K562 (cell line): ENCODE measurements around the gene KISS1. TPM values are rescaled to one million over a fixed set of nuclear protein-coding genes. Genes with fewer than 3 reads are reported as not detected.

ENCODE experiments used
- ATAC-seq: fragments of 200-7000 bp; cut with Tn5 transposase; 3 replicates; pipeline ENCODE4 v1.9.1; 2020; ENCODE audit warnings: moderate library complexity
- BruUV-seq: library from RNA; stranded (reverse); fragments of 400-500 nt; replicated peaks from 2 replicates; lab custom pipeline; 2021; lab: Mats Ljungman, UMichigan
- CTCF ChIA-PET: fragments of 300-600 bp; formaldehyde crosslinking; extraction: SDS; loops from one replicate; lab custom pipeline; 2021; ENCODE audit warnings: low intra/inter-chr PET ratio; lab: Yijun Ruan, JAX
- POLR2A ChIA-PET: fragments of 300-600, 350-650 bp; sonication (Branson Sonifier 250); formaldehyde crosslinking; extraction: SDS; loops from one replicate; lab custom pipeline; 2021; ENCODE audit warnings: antibody characterized with exemption, inconsistent platforms; lab: Yijun Ruan, JAX
- DNase-seq, 4 experiments: peaks; one replicate each; pipeline versions ENCODE4 v3.0.0 to v3.0.0-alpha.2; 2011 to 2018; ENCODE audit warnings: low spot score in 3 of 4, mixed read lengths in 3 of 4; ENCODE audit errors: extremely low read depth in 1 of 4
- FAIRE-seq: peaks from 2 replicates; lab custom pipeline; 2011; peaks lifted over from hg19 to GRCh38; lab: Jason Lieb, UNC
- H2AFZ ChIP-seq: 2 replicates; pipeline ENCODE4 v1.6.0; 2011; ENCODE audit warnings: low read depth, low read length, control low read depth, inconsistent platforms
- H3K27ac ChIP-seq: fragments of 200-600 bp; 3 replicates; pipeline ENCODE4 v1.8.0; 2011; ENCODE audit warnings: low read depth, mild to moderate bottlenecking, control low read depth, inconsistent platforms, low read length, moderate library complexity, mixed read lengths; ENCODE audit errors: extremely low read depth
- H3K27me3 ChIP-seq, 2 experiments: fragments of 300-600 bp in 1 of 2; 2 replicates in 1 of 2; 3 replicates in 1 of 2; pipeline versions ENCODE4 v1.6.0 to v1.8.0; 2011; ENCODE audit warnings: inconsistent platforms in 2 of 2, low read length in 2 of 2, mild to moderate bottlenecking in 1 of 2, mixed read lengths in 1 of 2, moderate library complexity in 1 of 2; ENCODE audit not compliant: control insufficient read depth in 2 of 2, insufficient read depth in 2 of 2
- H3K36me3 ChIP-seq: fragments of 300-600 bp; 3 replicates; pipeline ENCODE4 v1.8.0; 2011; ENCODE audit warnings: mild to moderate bottlenecking, low read length, inconsistent platforms; ENCODE audit not compliant: control insufficient read depth, insufficient read depth
- H3K4me1 ChIP-seq, 2 experiments: fragments of 200-600 bp in 1 of 2; replicated peaks in 1 of 2; 2 replicates in 1 of 2; 3 replicates in 1 of 2; pipeline versions ENCODE4 v1.5.1 to v1.8.0; 2011; ENCODE audit warnings: inconsistent platforms in 2 of 2, low read length in 2 of 2, mild to moderate bottlenecking in 1 of 2, mixed read lengths in 1 of 2, moderate library complexity in 1 of 2; ENCODE audit not compliant: control insufficient read depth in 2 of 2, insufficient read depth in 2 of 2
- H3K4me2 ChIP-seq: 2 replicates; pipeline ENCODE4 v1.6.1; 2011; ENCODE audit warnings: low read length, control low read depth, inconsistent platforms, mixed read lengths; ENCODE audit not compliant: insufficient read depth
- H3K4me3 ChIP-seq: fragments of 200-600 bp; sonication (generic), shearing (Covaris generic); 2 replicates; pipeline ENCODE4 v1.5.1; 2016; ENCODE audit warnings: control low read depth, inconsistent platforms
- H3K79me2 ChIP-seq: fragments of 200-600 bp; 3 replicates; pipeline ENCODE4 v1.8.0; 2011; ENCODE audit warnings: low read length, inconsistent platforms; ENCODE audit not compliant: control insufficient read depth, insufficient read depth
- H3K9ac ChIP-seq, 2 experiments: 2 replicates each; pipeline versions ENCODE4 v1.6.0 to v1.6.1; 2011; ENCODE audit warnings: low read depth in 2 of 2, low read length in 2 of 2, control low read depth in 1 of 2, inconsistent platforms in 1 of 2, mild to moderate bottlenecking in 1 of 2, mixed read lengths in 1 of 2; ENCODE audit not compliant: insufficient read depth in 1 of 2
- H3K9me1 ChIP-seq: one replicate; pipeline ENCODE4 v1.6.0; 2011; ENCODE audit warnings: inconsistent platforms, mild to moderate bottlenecking, low read length, moderate library complexity; ENCODE audit not compliant: control insufficient read depth, insufficient read depth
- H3K9me3 ChIP-seq: replicated peaks from 2 replicates; pipeline ENCODE4 v1.5.1; 2011; ENCODE audit warnings: low read depth, low read length, inconsistent platforms; ENCODE audit not compliant: control insufficient read depth, insufficient read depth
- H4K20me1 ChIP-seq: replicated peaks from 2 replicates; pipeline ENCODE4 v1.6.1; 2011; ENCODE audit warnings: low read length, inconsistent platforms, mixed read lengths; ENCODE audit not compliant: control insufficient read depth, insufficient read depth
- ADNP ChIP-seq: fragments of 200-800 bp; sonication (Bioruptor generic); IDR thresholded peaks from 2 replicates; pipeline ENCODE4 v1.6.1; 2016; ENCODE audit warnings: missing genetic modification characterization, missing compliant biosample characterization
- BRCA1 ChIP-seq, 2 experiments: fragments of 450-650 bp in 1 of 2; sonication (generic) in 1 of 2; formaldehyde crosslinking in 1 of 2; IDR thresholded peaks; 2 replicates each; pipeline versions ENCODE4 v1.5.0 to v1.6.1; 2017 to 2020; ENCODE audit warnings: mild to moderate bottlenecking in 1 of 2, missing genetic modification reagents in 1 of 2
- CREM ChIP-seq: IDR thresholded peaks from 2 replicates; pipeline ENCODE4 v1.6.1; 2014; ENCODE audit warnings: antibody characterized with exemption, low read depth
- DNMT1 ChIP-seq: fragments of 450-650 bp; IDR thresholded peaks from 2 replicates; pipeline ENCODE4 v1.6.1; 2016; ENCODE audit warnings: antibody characterized with exemption, mild to moderate bottlenecking
- EP400 ChIP-seq: fragments of 450-650 bp; IDR thresholded peaks from 2 replicates; pipeline ENCODE4 v1.6.1; 2017; ENCODE audit warnings: antibody characterized with exemption, mild to moderate bottlenecking, moderate library complexity
- HMGN3 ChIP-seq: IDR thresholded peaks from 2 replicates; pipeline ENCODE4 v1.6.1; 2011; ENCODE audit warnings: borderline replicate concordance, low read depth, mild to moderate bottlenecking, mixed read lengths, low read length; ENCODE audit not compliant: insufficient read length; ENCODE audit errors: extremely low read depth
- HNRNPUL1 ChIP-seq: fragments of 200-400 bp; formaldehyde crosslinking; IDR thresholded peaks from 2 replicates; pipeline ENCODE4 v1.6.1; 2017; ENCODE audit warnings: low read length
- JUND ChIP-seq, 2 experiments: IDR thresholded peaks; 2 replicates in 1 of 2; 3 replicates in 1 of 2; pipeline ENCODE4 v1.6.1; 2011; ENCODE audit warnings: borderline replicate concordance in 2 of 2, low read depth in 2 of 2, low read length in 2 of 2, improper control_type of control experiment in 1 of 2, missing biosample characterization in 1 of 2, missing genetic modification characterization in 1 of 2, missing genetic modification reagents in 1 of 2
- MAFG ChIP-seq: fragments of 450-650 bp; conservative IDR thresholded peaks from 2 replicates; pipeline ENCODE4 v1.6.1; 2016; ENCODE audit warnings: missing genetic modification characterization, missing compliant biosample characterization
- PHTF2 ChIP-seq: fragments of 250-450 bp; sonication (Bioruptor Pico); IDR thresholded peaks from 2 replicates; pipeline ENCODE4 v1.5.0; 2021; ENCODE audit warnings: mild to moderate bottlenecking
- STAT5B ChIP-seq: fragments of 250-450 bp; sonication (Bioruptor Pico); IDR thresholded peaks from 2 replicates; pipeline ENCODE4 v1.8.0; 2021; ENCODE audit warnings: mild to moderate bottlenecking, inconsistent platforms
- ZNF133 ChIP-seq: fragments of 250-450 bp; sonication (Bioruptor Pico); IDR thresholded peaks from 2 replicates; pipeline ENCODE4 v1.4.0; 2020; ENCODE audit warnings: mild to moderate bottlenecking
- ZNF174 ChIP-seq: fragments of 250-450 bp; sonication (Bioruptor Pico); IDR thresholded peaks from 2 replicates; pipeline ENCODE4 v1.4.0; 2020; ENCODE audit warnings: mild to moderate bottlenecking
- ZNF197 ChIP-seq: fragments of 200-800 bp; sonication (Bioruptor generic); IDR thresholded peaks from 2 replicates; pipeline ENCODE4 v1.6.1; 2016; ENCODE audit warnings: low read depth, missing genetic modification characterization, missing compliant biosample characterization
- ZNF316 ChIP-seq: fragments of 450-650 bp; IDR thresholded peaks from 2 replicates; pipeline ENCODE4 v1.6.1; 2016
- ZNF561 ChIP-seq: fragments of 450-650 bp; formaldehyde crosslinking; conservative IDR thresholded peaks from 2 replicates; pipeline ENCODE4 v1.4.0; 2020; ENCODE audit warnings: mild to moderate bottlenecking, moderate library complexity
- WGBS: fragments of 100-300 bp; shearing (Covaris generic); methylation state at CpG from one replicate; pipeline ENCODE4 v1.1.6; 2016; ENCODE audit warnings: low coverage, mixed read lengths; ENCODE audit not compliant: insufficient coverage; ENCODE audit errors: missing lambda C conversion rate; 5-methylcytosine and 5-hydroxymethylcytosine counted together
- in situ Hi-C: fragments of 300-500 bp; cut with MboI; formaldehyde crosslinking; loops from 4 replicates; pipeline ENCODE4 v1.15.0; 2018; ENCODE audit warnings: inconsistent platforms, mixed read lengths
- intact Hi-C: fragments of 100-400 bp; cut with micrococcal nuclease; formaldehyde crosslinking; loops from 2 replicates; pipeline ENCODE4 v1.14.2; 2022
- polyA plus RNA-seq, 8 experiments: library from polyadenylated mRNA; depleted of rRNA in 4 of 8; stranded (reverse) in 5 of 8; unstranded in 3 of 8; fragments of >200 nt; fragmentation: Nextera tagmentation in 2 of 8; fragmentation: Illumina TruSeq in 1 of 8; extraction: Ambion mirVana in 2 of 8; extraction: Trizol in 1 of 8; gene quantifications; 2 replicates each; pipeline versions ENCODE4 v1.2.1 to v1.2.3, GENCODE V29; 2011 to 2014; ENCODE audit warnings: inconsistent platforms in 1 of 8, missing spikeins in 1 of 8
- total RNA-seq, 7 experiments: library from RNA; depleted of rRNA in 6 of 7; stranded (reverse); fragments of >200 nt in 6 of 7; fragmentation: Illumina TruSeq in 2 of 7; extraction: Trizol in 2 of 7; gene quantifications; 2 replicates each; pipeline versions ENCODE4 v1.2.1 to v1.2.3, GENCODE V29; 2011 to 2021; ENCODE audit warnings: low replicate concordance in 1 of 7
- TF ChIP-seq, protein P1 (sequence below): sonication (generic); formaldehyde crosslinking; IDR thresholded peaks from 2 replicates; pipeline ENCODE4 v1.8.0; 2022; ENCODE audit warnings: mild to moderate bottlenecking, missing genetic modification reagents
- TF ChIP-seq, protein P2 (sequence below): fragments of 250-450 bp; sonication (Bioruptor Pico); IDR thresholded peaks from 2 replicates; pipeline ENCODE4 v1.5.0; 2021; ENCODE audit warnings: mild to moderate bottlenecking, moderate library complexity

Gene KISS1
- total and polyA plus RNA-seq, 9 of the 15 experiments (the other 6 are each of a cell fraction or from before 2014, with no cell fraction given): 0.31 TPM; not detected in 8

GRCh38 chr1:204204944-204205343, 8.7 kb upstream of the KISS1 start (continued):
- TF ChIP-seq CREM (no peak), ZNF561 (CRISPR knock-in tag) (no peak), ZNF316 (no peak)

DNA sequence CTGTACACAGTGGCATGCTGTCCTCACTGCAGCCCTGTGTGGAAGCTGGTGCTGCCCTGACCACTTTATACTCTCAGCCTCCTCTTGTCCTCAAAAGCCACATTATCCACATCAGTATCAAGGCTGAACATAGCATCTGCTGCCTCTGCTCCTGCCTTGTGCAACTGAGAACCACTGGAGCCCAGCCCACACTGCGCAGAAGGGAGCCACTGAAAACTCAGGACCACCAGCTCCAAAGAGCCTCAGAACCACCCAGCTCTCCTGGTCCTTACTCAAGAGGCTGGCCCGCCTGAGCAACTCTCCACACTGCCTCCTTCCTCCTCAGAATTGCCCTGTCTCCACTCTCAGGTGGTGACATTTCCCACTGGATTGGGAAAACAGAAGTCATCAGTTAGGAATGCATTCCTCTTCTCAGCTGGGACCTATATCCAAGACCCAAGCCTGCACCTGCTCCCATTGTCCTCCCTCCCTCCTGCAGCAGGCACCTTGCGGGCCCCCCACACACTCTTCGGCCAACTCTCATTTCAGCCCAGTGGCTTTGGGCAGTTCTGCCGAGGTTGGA, 7.0 kb upstream of the KISS1 start:
- BruUV-seq: no TSS peak
- Histone ChIP-seq H3K79me2 (no peaks in the 10 kb centered on the region), H3K4me2 (no peak overlapping the region), H2AFZ (no peak overlapping the region), H4K20me1 (no peaks in the 10 kb centered on the region), H3K4me3 (no peak overlapping the region), H3K27me3 (peaks cover 17 to 62% of the 10 kb centered on the region in 2 experiments), H3K9me1 (no peaks in the 10 kb centered on the region), H3K4me1 (no peaks in the 10 kb centered on the region), H3K36me3 (no peaks in the 10 kb centered on the region), H3K9ac (no peak overlapping the region), H3K9me3 (no peaks in the 10 kb centered on the region), H3K27ac (no peak overlapping the region)
- POLR2A ChIA-PET: interaction anchor here (0.6 to 0.8 kb wide), 2 partner anchors 25 to 201 kb away, joined by 3 read pairs; no protein-coding TSS in a partner anchor
- WGBS: 0% methylated on average over 5 of the region's 5 CpGs
- ATAC-seq (no peak), DNase-seq (no peak), FAIRE-seq (no peak)
- intact Hi-C loops (no loop called here), in situ Hi-C loops (no loop called here)
- CTCF ChIA-PET: no interaction called here
- TF ChIP-seq HNRNPUL1: no peak
- no peak for TF ChIP-seq STAT5B (CRISPR knock-in tag)
- no peak for TF ChIP-seq MAFG (tag)
- no peak for TF ChIP-seq HMGN3
- TF ChIP-seq PHTF2: no peak
- TF ChIP-seq ZNF197 (CRISPR knock-in tag): no peak
- TF ChIP-seq DNMT1: no peak
- TF ChIP-seq BRCA1 (IDR thresholded peaks at IDR 0.05): no peak
- no peak for TF ChIP-seq BRCA1 (CRISPR knock-in tag; IDR thresholded peaks at IDR 0.05)
- TF ChIP-seq ZNF174 (CRISPR knock-in tag): no peak
- no peak for TF ChIP-seq JUND (IDR thresholded peaks at IDR 0.05; ENCODE audit: borderline replicate concordance, low read depth, low read length)
- no peak for TF ChIP-seq JUND (tag; IDR thresholded peaks at IDR 0.05; ENCODE audit: borderline replicate concordance, low read depth, low read length)
- TF ChIP-seq ADNP (tag): no peak
- TF ChIP-seq ZNF133 (CRISPR knock-in tag): no peak
- TF ChIP-seq, protein P1, sequence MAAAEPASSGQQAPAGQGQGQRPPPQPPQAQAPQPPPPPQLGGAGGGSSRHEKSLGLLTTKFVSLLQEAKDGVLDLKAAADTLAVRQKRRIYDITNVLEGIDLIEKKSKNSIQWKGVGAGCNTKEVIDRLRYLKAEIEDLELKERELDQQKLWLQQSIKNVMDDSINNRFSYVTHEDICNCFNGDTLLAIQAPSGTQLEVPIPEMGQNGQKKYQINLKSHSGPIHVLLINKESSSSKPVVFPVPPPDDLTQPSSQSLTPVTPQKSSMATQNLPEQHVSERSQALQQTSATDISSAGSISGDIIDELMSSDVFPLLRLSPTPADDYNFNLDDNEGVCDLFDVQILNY (CRISPR knock-in tag): no peak
- TF ChIP-seq, protein P2, sequence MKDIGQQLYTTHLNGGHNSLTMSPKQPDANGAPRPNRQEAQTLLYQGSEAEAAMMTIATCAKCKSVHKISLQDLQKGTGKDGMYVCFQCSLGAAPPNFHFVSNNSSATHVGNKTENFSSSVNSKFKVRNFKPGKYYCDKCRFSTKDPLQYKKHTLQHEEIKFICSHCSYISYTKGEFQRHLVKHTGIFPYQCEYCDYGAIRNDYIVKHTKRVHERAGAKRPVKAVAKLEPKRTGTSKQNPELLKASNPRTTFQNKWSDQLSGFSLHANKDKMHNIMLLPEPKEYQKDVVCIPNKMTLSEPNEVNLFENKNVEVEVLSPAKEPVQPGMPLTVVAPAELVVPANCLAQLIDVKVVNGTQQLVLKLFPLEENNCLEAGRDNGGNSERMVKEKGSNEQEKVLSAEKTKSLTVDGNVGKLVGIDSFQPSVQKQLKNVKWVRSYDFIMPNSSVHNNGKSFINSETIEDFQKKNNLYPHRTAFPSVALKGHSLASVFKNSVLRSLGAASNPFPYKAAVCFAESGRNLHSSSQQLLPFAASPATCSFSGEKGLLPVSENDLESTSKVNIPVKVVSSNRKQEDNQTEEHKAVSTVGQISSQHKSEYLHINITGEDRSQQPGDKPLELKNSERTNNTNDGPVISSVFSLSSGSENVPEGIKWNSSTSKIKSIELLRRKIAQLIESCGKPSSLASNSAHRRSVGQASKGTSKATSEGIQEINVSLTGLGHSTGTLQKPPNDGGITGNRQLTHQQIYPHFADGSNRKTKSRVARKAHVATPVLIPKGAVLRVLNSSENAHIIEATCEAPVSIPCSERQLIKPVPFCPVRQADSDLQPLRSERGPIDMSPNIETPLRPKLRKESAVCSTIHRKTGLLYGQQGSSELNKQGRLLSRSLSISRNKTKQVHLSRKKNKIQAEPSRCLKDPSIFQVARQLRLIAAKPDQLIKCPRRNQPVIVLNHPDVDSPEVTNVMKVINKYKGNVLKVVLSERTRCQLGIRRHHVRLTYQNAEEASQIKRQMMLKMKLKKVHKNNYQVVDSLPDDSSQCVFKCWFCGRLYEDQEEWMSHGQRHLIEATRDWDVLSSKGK (CRISPR knock-in tag): no peak
- TF ChIP-seq EP400: no peak
